ENCODE results near the gene EHMT1.

GRCh38 chr9:137755261-137755927 is 136.6 kb downstream of the EHMT1 start:
- TF ChIP-seq EZH2phosphoT487 (IDR thresholded peaks at IDR 0.05; ENCODE audit: low read depth, severe bottlenecking, unreplicated experiment) (no peak), EZH2 (IDR thresholded peaks at IDR 0.05; ENCODE audit: borderline replicate concordance) (no peak)
- TF ChIP-seq, protein P1, sequence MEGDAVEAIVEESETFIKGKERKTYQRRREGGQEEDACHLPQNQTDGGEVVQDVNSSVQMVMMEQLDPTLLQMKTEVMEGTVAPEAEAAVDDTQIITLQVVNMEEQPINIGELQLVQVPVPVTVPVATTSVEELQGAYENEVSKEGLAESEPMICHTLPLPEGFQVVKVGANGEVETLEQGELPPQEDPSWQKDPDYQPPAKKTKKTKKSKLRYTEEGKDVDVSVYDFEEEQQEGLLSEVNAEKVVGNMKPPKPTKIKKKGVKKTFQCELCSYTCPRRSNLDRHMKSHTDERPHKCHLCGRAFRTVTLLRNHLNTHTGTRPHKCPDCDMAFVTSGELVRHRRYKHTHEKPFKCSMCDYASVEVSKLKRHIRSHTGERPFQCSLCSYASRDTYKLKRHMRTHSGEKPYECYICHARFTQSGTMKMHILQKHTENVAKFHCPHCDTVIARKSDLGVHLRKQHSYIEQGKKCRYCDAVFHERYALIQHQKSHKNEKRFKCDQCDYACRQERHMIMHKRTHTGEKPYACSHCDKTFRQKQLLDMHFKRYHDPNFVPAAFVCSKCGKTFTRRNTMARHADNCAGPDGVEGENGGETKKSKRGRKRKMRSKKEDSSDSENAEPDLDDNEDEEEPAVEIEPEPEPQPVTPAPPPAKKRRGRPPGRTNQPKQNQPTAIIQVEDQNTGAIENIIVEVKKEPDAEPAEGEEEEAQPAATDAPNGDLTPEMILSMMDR (IDR thresholded peaks at IDR 0.05; ENCODE audit: poor library complexity): no peak
